ENCODE results near the gene FKBP8.

The FKBP8 gene

DNA sequence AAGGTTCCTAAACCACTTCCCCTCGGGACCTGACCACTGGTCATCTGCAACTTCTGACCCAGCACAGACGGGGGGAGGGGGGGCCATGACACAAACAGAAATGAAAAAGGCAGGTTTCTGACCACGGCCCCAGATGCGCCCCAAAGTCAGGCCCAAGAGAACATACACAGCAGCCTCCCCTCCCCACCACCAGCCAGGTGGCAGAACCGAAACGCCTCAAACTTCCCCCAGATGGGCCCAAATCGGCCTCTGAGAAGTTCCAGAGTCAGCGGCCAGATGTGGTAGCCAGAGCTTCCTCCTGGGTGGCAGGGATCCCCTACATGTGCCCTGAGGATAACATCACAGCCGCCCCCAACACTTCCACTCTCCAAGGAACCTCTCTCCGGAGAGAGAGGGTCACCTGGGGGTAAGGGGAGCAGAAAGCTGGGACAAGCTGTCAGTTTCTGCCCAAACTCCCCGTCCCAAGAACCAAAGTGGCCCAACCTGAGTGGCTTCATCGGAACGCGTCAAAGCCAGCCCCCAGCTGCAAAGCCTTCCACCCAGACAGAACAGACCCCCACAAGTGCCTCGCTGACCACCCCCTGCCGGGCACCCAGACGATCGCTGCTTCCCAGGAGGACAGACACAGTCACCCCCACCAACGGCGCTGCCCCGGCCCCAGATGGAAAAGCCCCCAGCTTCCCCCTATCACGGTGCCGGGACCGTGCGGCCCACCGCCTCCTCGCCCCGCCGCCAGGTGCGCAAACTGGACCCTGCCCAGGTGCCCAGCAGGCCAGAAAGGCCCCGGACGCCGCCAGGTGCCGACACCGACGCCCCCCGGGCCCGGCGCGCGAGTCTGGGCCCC lies 22.3 kb downstream of the FKBP8 start:
- DNase-seq: no peak

GRCh38 chr19:18519962-18520847 lies 23.2 kb downstream of the FKBP8 start:
- peak; percentile 48 for DNase-seq

DNA sequence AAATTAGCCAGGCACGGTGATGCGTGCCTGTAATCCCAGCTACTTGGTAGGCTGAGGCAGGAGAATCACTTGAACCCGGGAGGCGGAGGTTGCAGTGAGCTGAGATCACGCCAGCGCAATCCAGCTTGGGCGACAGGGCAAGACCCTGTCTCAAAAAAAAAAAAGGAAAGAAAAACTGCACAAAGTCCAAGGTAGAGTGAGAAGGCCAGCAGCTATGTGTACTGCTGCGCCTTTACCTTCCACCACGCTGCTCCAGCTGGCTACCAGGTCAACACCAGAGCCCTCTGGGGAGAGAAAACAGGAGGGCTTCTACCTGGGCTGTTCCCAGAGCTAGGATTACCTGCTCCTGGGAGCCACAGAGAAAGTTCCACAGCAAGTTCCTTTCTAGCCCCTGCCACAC lies 24.7 kb downstream of the FKBP8 start:
- DNase-seq: no peak

GRCh38 chr19:18517606-18518005 lies 25.8 kb downstream of the FKBP8 start:
- DNase-seq: no peak

GRCh38 chr19:18515959-18516358 lies 27.4 kb downstream of the FKBP8 start:
- DNase-seq: no peak

GRCh38 chr19:18514800-18515682 lies 28.3 kb downstream of the FKBP8 start:
- DNase-seq: peak; percentile 35

DNA sequence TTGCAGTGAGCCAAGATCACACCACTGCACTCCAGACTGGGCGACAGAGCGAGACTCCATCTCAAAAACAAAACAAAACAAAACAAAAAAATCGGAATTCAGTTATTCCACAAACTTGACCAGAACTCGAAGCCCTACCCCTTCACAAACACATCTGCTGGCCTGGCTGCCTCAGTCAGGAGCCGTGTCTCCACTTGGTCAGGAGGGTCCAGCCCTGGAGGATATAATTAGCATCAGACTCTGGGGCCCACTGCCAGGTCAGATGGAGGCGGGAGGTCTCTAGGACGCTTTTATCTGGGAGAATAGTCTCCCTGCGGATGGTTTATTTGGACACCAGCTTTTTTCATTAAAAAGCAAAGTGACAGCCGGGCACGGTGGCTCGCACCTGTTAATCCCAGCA lies 29.5 kb downstream of the FKBP8 start:
- no peak for DNase-seq

DNA sequence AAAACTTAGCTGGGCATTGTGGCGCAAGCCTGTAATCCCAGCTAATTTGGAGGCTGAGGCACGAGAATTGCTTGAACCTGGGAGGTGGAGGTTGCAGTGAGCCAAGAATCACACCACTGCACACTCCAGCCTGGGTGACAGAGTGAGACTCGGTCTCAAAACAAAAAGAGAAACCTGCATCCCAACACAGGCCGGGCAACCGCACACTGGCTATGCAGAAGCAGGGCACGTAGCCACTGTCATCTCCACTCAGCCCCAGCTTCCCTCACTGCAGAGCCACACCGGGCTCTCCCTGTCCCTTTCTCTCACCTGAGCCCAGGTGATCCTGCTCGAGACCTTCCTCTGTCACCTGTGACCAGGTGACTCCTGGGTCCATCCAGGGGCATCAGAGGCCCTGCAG lies 33.2 kb downstream of the FKBP8 start:
- DNase-seq: no peak

- DNase-seq: no peak
Observed at GRCh38 chr19:18508585-18508984, 34.8 kb downstream of the FKBP8 start.

DNA sequence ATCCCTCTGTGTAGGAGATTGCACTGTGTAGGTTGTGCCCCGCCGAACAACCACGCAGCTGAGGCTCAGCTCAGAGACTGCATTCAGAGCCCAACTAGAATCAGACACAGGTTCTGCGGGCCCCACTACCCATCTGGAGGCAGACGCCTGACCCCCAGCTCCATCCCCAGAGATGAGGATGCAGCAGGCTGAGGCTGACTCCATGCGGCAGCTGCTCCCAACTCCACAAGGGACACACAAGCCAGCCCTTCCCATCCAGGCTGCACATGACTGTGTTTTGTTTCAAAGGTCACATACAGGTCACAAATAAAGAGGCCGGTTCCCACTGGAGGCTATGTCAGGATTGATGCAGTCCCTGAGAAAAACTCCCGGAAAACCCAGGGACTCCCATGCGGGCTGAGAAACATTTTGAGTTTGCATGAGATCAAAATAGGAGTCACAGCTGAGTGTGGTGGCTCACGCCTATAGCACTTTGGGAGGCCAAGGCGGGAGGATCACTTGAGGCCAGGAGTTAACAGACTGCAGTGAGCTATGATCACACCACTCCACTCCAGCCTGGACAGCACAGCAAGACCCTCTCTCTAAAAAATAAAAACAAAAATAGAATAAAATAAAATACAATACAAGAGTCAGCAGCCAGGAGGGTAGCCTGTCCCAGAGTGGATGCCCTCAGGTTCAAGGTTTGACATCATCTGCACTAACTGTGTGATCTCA lies 35.5 kb downstream of the FKBP8 start:
- DNase-seq: no peak

GRCh38 chr19:18507021-18507726 lies 36.2 kb downstream of the FKBP8 start:
- DNase-seq: no peak

GRCh38 chr19:18506101-18506930 lies 37.1 kb downstream of the FKBP8 start:
- no peak for DNase-seq

DNA sequence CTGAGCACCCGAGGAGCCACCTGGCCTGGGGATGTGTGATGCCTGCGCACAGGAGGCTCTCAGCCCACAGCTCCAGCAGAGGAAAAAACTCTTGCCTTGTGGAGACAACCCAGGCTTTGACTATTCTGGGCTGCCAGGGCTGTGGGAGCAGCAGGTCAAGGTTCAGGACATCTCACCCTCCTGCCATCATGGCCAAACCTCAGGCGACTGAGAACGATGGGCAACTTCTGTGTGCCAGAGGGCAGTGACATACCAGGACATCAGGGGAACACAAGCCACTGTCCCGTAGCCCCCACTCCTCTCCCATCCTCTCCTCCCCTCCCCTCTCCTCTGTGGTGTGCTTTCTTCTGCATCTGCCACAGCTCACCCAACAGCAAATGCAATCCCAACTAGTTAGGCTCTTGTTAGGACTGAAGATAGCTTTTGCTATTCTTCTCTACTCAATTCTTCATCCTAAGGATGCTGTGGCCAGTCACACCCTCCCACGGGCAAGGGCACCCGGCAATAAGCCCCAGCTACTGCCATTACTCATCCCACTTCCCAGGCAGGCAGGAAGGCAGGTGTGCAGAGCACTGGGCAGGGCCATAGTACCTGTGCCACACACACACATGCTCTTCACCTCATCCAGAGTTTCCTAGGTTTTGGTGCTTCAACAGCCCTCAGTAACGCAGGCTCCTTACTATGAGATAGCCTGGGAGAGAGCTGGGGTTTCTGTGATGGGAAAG lies 38.3 kb downstream of the FKBP8 start:
- DNase-seq: no peak

- no peak for DNase-seq
Observed at GRCh38 chr19:18503971-18504885, 39.1 kb downstream of the FKBP8 start.

GRCh38 chr19:18503337-18503970 lies 39.9 kb downstream of the FKBP8 start:
- no peak for DNase-seq

GRCh38 chr19:18502638-18503294 lies 40.6 kb downstream of the FKBP8 start:
- no peak for DNase-seq

GRCh38 chr19:18502246-18502637 lies 41.1 kb downstream of the FKBP8 start:
- no peak for DNase-seq

DNA sequence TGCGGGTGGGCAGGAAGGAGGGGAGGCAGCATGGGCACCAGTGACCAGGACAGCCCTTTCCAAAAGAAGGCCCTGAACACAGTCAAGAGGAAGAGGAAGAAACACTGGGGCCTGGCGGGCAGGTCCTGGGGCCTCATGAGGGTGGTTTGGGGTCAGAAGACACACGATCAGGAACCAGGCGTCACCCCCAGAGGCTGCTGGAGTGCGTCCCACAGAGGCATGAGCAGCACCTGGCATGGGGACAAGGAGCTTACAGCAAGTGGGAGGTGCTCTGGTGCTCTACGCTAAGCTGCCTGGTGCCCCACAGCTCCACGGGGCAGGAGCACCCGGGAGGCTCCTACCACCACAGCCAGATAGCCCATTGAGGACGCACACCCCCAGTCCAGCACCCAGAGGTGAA lies 41.5 kb downstream of the FKBP8 start:
- no peak for DNase-seq
